GM12892 (cell line): ENCODE measurements around the gene ARFIP1.

Experiments used
- POLR2A ChIP-seq: IDR thresholded peaks from 2 replicates; pipeline ENCODE4 v1.6.1; 2011; ENCODE audit warnings: low read depth, low read length, control low read depth
- TAF1 ChIP-seq: IDR thresholded peaks from 2 replicates; pipeline ENCODE4 v1.6.1; 2011; ENCODE audit warnings: low read depth, mild to moderate bottlenecking, control low read depth, low read length, borderline replicate concordance

GRCh38 chr4:152778656-152779512, 870 bp upstream of the ARFIP1 start:
- no peak for TF ChIP-seq POLR2A
- no peak for TF ChIP-seq TAF1
